ENCODE measurements around the gene AGAP2.
A peak's percentile ranks its signal among the peaks of the same experiment; 100 is the strongest.

Gene AGAP2

GRCh38 chr12:57753756-57754337 lies 15.3 kb upstream of the AGAP2 start:
- no peak for DNase-seq (ENCODE audit: low read depth)

- DNase-seq (ENCODE audit: low read depth), result no peak
These were observed 14.1 kb upstream of the AGAP2 start for GRCh38 chr12:57752668-57753000.

- peak; percentile 94 for DNase-seq (ENCODE audit: low read depth)
These were observed 13.5 kb upstream of the AGAP2 start, which contains the start of gene CDK4 for GRCh38 chr12:57751788-57752667. Gene CDK4 (minus strand): TSS chr12:57752310. CDS start chr12:57751717, 593 bp downstream.

DNA sequence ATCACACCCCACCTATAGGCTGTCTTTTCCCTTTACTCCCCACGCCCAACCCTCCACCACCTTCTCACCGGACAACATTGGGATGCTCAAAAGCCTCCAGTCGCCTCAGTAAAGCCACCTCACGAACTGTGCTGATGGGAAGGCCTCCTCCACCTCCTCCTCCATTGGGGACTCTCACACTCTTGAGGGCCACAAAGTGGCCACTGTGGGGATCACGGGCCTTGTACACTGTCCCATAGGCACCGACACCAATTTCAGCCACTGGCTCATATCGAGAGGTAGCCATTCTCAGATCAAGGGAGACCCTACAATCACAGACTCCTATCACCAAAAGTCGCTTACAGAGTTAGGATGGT lies 12.9 kb upstream of the AGAP2 start:
- DNase-seq (ENCODE audit: low read depth), result no peak

- DNase-seq (ENCODE audit: low read depth), result no peak
These were observed 12.3 kb upstream of the AGAP2 start for GRCh38 chr12:57750561-57751431.

DNA sequence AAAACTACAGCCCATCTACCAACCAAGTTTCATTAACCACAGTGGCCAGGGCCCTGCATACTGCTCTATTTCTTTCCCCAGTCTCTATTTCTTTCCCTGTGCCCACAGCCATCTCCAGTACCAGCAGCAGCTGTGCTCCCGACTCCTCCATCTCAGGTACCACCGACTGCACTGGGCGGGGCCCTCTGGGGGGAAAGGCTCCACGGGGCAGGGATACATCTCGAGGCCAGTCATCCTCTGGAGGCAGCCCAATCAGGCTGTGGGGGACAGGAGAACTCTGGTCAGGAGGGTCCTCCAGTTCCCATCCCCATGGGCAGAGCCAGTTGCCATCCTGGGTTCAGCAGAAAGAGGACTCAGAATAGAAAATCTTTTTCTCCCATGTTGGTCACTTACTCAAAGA lies 10.5 kb upstream of the AGAP2 start:
- no peak for DNase-seq (ENCODE audit: low read depth)

GRCh38 chr12:57746025-57746424 lies 7.5 kb upstream of the AGAP2 start:
- DNase-seq (ENCODE audit: low read depth), result no peak

DNA sequence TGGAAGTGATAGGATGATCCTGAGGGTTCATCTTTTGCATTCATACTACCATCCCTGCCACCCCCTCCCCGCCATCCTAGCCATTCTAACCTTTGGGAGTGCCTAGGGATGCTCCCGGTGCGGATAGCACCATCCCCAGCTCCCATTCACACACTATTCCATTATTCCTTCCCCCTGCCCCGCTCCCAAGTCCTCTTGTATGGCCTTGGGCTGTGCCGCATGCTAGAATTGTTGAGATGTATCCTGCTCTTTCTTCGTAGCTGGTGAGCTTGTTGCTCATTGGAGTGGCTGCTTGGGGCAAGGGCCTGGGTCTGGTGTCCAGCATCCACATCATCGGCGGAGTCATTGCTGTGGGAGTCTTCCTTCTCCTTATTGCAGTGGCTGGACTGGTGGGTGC lies 6.9 kb upstream of the AGAP2 start:
- DNase-seq (ENCODE audit: low read depth), result no peak

- DNase-seq (ENCODE audit: low read depth), result peak; percentile 92
These were observed 6.4 kb upstream of the AGAP2 start, which contains the start of gene TSPAN31 for GRCh38 chr12:57744777-57745484. Gene TSPAN31 (plus strand): TSS chr12:57745039. CDS start chr12:57745155, 116 bp downstream.

DNA sequence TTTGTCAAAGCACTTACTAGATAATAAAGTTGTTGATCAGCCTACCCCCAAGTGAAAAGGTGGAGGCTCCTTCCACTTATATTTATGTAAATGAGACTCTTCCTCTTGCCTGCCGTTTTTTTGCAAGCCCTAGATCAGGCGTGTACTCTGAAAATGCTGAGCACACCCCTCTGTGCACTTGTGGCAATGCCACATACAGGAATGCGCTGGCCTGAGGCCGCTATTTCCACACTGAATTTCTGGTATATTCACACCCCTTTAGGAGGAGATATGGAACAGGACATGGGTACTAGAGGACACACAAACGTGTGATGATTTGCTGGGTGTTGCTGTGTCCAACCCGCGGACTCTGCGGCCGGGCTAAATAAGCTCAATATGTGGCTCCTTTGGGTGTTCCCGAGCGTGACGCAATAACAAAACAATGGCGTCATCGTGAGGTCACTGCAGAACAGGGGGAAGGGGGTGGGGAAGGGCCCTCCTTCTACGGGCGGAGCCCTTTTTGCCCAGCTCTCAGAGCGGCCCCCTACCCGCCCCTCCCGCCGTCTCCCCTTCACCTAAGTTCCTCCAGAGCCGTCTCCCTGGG lies 5.7 kb upstream of the AGAP2 start:
- DNase-seq (ENCODE audit: low read depth), result no peak

GRCh38 chr12:57743769-57744168 lies 5.2 kb upstream of the AGAP2 start:
- no peak for DNase-seq (ENCODE audit: low read depth)

DNA sequence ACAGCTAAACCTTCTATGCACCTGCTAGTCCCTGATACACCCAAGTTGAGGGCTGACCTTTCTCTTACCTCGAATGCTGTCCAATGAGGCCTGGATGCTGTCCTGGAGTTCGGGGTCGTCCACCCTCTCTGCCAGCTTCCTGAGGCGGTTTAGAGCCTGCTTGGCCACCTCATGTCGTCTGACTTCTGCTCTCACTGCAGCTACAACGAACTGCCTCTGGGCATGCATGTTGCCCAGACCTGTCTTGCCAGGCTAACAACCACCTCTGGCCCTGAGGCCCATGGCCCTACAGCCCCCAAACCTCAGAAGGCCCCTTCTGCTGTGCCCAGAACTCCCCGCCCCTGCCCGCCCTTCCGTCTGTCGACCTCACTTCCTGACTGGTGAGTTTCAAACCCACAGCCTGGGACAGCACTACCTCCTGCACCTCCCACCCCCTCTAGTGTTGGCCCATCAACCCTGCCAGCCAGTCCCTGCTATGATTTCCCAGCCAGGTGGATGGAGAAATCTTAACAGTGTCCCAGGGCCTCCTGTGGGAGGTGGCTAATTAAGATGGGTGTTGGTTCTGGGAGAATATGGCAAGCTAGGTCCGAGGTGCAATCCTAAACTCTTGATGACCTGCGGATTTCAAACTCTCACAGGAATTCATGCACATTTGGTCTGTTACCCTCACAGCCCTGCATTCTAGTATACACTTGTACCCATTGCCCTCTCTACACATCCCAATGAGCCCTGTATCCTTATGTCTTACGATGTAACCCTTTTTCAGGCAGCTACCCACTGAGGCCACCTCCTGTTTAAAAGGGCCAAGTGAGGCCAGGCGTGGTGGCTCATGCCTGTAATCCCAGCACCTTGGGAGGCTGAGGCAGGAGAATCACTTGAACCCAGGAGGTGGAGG lies 3.5 kb upstream of the AGAP2 start:
- DNase-seq (ENCODE audit: low read depth), result no peak

DNA sequence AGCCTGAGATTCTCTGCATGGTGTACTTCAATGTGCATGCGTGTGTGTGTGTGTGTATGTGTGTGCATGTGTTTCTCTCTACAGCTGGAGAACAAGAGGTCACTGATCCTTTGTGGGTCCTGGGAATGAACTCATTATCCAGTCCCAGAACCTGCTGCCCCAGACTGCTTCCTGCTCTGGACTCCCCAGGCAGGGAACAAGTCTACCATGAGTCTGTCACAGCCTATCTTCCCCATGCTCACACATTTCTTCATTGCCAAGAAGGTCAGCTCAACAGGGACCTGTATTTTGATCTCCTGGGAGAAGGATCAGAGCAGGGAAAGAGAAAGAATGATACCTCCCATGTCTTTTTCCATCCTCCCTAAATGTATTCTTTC lies 2.9 kb upstream of the AGAP2 start:
- no peak for DNase-seq (ENCODE audit: low read depth)

- no peak for DNase-seq (ENCODE audit: low read depth)
These were observed 2.3 kb upstream of the AGAP2 start for GRCh38 chr12:57740656-57741412.

DNA sequence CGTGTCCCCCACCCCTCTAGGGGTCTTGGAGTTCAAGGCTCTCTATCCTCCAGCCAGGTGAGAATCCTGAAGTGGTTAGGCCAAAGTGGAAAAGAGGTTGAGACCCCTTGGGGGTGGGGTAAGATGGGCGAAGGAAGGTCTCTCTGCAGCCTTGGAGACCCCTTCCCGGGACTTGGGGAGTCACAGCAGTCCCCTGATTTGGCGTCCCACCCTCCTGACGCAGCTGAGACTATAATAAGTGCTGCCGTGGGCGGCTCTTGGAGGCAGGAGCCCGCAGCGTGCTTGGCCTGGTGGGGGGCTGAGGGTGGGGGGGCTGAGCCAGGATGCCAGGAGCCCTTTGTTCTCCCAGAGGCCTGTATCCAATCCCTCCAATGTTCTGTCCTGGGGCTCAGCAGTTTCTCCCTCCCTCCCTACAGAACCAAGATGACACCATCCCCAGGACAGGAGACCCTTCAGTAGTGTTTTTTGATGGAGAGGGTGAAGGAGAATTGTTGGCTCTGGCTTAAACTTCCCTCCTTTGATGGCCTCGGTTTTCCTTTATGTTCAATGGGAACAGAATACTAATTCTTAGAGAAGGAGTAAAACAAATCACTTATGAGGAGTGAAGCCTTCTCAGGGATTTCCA lies 1.5 kb upstream of the AGAP2 start:
- no peak for DNase-seq (ENCODE audit: low read depth)

DNA sequence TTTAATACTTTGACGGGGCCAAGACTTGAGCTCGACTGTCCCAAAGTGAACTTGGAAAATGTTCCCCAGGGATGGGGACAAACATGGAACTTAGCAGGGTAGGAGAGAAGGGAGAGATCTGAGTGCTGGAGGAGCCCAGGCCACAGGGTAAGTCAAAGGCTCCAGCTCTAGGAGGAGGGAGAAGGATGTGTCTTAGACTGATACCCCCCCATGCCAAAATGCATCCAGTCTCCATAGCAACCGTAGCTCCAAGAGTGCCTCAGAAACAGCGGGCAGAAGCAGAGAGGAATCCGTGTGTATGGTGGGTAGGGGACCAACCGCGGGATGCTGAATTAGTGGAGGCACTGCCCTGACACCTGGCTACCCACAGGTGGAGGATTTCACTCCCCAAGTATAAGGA lies 845 bp upstream of the AGAP2 start:
- DNase-seq (ENCODE audit: low read depth), result no peak

DNA sequence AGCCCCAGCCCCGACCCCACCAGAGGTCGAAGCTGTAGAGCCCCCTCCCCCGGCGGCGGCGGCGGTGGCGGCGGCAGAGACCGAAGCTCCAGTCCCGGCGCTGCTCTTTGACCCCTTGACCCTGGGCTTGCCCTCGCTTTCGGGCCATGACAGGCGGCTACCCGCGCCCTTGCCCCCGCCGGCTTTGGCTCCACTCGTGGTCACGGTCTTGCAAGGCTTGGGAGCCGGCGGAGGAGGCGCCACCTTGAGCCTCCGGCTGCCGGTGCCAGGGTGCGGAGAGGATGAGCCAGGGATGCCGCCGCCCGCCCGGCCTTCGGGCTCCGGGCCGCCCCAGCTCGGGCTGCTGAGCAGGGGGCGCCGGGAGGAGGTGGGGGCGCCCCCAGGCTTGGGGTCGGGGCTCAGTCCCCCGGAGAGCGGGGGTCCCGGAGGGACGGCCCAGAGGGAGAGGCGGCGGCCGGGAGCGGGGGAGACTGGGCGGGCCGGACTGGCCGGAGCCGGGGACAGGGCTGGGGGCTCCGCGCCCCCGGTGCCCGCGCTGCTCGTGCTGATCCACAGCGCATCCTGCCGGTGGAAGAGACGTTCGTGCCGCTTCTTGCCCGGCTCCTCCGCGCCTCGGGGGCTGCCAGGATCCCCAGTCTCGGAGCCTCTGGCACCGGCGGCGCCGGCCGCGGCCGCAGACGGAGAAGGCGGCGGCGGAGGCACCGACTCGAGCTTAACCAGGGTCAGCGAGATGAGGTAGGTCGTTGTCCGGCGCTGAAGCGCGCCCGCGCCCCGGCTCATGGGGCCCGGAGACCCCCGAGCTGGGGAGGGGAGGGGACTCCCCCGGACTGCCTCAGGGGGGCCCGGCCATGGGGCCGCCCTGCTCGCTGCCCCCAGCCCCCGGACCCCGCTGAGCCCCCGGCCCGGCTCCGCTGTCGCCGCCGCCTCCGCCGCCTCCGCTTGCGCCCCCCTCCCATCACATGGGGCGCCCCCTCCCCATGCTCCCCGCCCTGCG lies 778 bp downstream of the AGAP2 start:
- DNase-seq (ENCODE audit: low read depth), result no peak

DNA sequence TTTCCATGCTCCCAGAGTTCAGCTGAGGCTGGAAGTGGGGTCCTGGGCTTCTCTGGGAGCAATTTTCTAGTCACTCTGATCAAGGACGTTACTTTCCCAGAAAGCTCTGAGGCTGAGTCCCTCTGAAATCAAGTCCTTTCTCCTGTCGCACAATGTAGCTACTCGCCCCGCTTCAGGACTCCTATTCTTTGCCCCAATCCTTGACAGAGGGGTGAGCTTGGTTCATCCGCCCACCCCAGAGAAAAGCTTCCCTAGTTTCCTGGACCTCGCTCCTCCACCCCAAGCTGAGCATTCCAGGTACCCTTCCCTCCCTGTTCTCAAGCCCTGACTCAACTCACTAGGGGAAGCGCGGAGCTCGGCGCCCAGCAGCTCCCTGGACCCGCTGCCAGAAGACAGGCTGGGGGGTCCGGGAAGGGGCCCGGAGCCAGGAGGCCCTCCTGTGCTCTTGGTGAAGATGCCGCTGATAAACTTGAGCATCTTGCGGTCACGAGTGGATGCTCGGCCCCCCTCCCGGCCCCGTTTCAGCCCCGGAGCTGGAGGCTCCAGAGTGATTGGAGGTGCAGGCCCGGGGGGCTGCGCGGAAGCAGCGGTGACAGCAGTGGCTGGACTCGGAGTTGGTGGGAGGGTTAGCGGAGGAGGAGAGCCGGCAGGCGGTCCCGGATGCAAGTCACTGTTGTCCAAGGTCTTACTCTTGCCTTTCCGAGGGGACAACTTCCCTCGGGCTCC lies 1.6 kb downstream of the AGAP2 start:
- DNase-seq (ENCODE audit: low read depth), result no peak

Measured in GM04503 (cell line).